HG02852 (cell line): ENCODE measurements around the gene CDYL.

Source experiments
- ATAC-seq: cut with Tn5 transposase; IDR thresholded peaks from one replicate; pipeline ENCODE4 v1.9.1; 2021; ENCODE audit warnings: mild to moderate bottlenecking, moderate library complexity; ENCODE audit not compliant: unreplicated experiment

Gene CDYL

GRCh38 chr6:4930025-4930691, 154.0 kb downstream of the CDYL start:
- ATAC-seq: no peak

GRCh38 chr6:4931530-4932227, 155.5 kb downstream of the CDYL start:
- ATAC-seq: no peak

- no peak for ATAC-seq
Measured at GRCh38 chr6:4932228-4932903, 156.2 kb downstream of the CDYL start.

- peak; percentile 68 for ATAC-seq
Measured at GRCh38 chr6:4935486-4935885, 159.3 kb downstream of the CDYL start.

- ATAC-seq: no peak
Measured at GRCh38 chr6:4935975-4936680, 159.9 kb downstream of the CDYL start.

GRCh38 chr6:4936681-4937041, 160.5 kb downstream of the CDYL start:
- no peak for ATAC-seq

- ATAC-seq: no peak
Measured at GRCh38 chr6:4937414-4937813, 161.2 kb downstream of the CDYL start.

GRCh38 chr6:4939241-4939640, 163.0 kb downstream of the CDYL start:
- no peak for ATAC-seq

GRCh38 chr6:4940416-4940815, 164.2 kb downstream of the CDYL start:
- no peak for ATAC-seq

GRCh38 chr6:4941782-4942672, 165.8 kb downstream of the CDYL start:
- peak; percentile 70 for ATAC-seq

- no peak for ATAC-seq
Measured at GRCh38 chr6:4942673-4943009, 166.4 kb downstream of the CDYL start.

- no peak for ATAC-seq
Measured at GRCh38 chr6:4943716-4944115, 167.5 kb downstream of the CDYL start.

- ATAC-seq: no peak
Measured at GRCh38 chr6:4944325-4944724, 168.1 kb downstream of the CDYL start.

- no peak for ATAC-seq
Measured at GRCh38 chr6:4946521-4946920, 170.3 kb downstream of the CDYL start.

GRCh38 chr6:4947716-4948115, 171.5 kb downstream of the CDYL start:
- ATAC-seq: no peak

- ATAC-seq: no peak
Measured at GRCh38 chr6:4948781-4949450, 172.7 kb downstream of the CDYL start.

GRCh38 chr6:4950076-4950475, 173.9 kb downstream of the CDYL start:
- ATAC-seq: no peak

GRCh38 chr6:4950836-4951533, 174.8 kb downstream of the CDYL start:
- no peak for ATAC-seq

GRCh38 chr6:4953440-4953839, 177.2 kb downstream of the CDYL start:
- ATAC-seq: no peak

- no peak for ATAC-seq
Measured at GRCh38 chr6:4956625-4957024, 180.4 kb downstream of the CDYL start.
